Lower leg skin (tissue), 3 donors: ENCODE results near the gene CDX1.

Experiments used
- POLR2A ChIP-seq, 2 donors: fragments of 450-650 bp; IDR thresholded peaks; one replicate each; pipeline ENCODE4 v1.6.1; 2016 to 2017; ENCODE audit warnings: antibody characterized with exemption in 2 of 2, mild to moderate bottlenecking in 1 of 2, moderate library complexity in 1 of 2
- TF ChIP-seq, protein P1 (sequence below), 3 donors: fragments of 450-650 bp; IDR thresholded peaks; one replicate each; pipeline ENCODE4 v1.5.1; 2016; ENCODE audit warnings: antibody characterized with exemption in 3 of 3, mild to moderate bottlenecking in 3 of 3, moderate library complexity in 2 of 3

DNA sequence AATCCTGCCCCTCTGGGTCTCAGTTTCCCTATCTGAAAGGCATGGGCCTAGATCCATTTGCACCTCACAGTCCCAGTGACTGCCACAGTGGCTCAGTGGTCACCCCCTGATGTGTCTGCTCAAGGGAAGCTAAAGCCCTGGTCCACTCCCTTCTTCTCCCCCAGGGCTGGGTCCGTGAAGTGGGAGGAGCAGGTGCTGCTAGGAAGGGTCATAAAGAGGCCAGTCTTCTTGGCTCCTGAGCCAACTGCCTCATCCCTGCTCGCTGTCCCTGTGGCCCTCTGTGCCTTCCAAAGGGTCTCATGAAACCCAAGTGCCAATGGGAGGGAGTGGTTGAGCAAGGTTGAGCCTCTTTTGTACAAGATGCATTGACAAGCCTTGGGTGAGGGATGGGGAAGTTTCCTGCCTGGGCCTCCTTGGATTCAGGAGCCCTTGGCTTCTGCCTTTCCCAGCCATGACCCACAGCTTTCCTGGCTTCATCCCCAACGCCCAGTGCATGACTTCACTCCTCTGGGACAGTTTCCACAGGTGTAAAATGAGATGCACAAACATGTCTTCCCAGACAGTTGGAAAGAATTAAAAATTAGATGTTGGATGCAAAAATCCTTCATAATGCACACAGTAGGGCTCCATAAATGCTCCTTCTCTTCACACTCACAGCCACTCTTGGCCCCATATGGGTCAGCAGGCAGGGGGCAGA, 21.7 kb downstream of the CDX1 start:
- TF ChIP-seq, protein P1, sequence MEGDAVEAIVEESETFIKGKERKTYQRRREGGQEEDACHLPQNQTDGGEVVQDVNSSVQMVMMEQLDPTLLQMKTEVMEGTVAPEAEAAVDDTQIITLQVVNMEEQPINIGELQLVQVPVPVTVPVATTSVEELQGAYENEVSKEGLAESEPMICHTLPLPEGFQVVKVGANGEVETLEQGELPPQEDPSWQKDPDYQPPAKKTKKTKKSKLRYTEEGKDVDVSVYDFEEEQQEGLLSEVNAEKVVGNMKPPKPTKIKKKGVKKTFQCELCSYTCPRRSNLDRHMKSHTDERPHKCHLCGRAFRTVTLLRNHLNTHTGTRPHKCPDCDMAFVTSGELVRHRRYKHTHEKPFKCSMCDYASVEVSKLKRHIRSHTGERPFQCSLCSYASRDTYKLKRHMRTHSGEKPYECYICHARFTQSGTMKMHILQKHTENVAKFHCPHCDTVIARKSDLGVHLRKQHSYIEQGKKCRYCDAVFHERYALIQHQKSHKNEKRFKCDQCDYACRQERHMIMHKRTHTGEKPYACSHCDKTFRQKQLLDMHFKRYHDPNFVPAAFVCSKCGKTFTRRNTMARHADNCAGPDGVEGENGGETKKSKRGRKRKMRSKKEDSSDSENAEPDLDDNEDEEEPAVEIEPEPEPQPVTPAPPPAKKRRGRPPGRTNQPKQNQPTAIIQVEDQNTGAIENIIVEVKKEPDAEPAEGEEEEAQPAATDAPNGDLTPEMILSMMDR (IDR thresholded peaks at IDR 0.05) = no peak
- TF ChIP-seq POLR2A (IDR thresholded peaks at IDR 0.05) = no peak
